Measurements from ENCODE around the gene CTNNBIP1. TPM values are rescaled to one million over a fixed set of nuclear protein-coding genes. Genes with fewer than 3 reads are reported as not detected.

The CTNNBIP1 gene
- total and polyA plus RNA-seq, 4 donors: 6.7 to 10.6 (median 9.6) TPM

DNA sequence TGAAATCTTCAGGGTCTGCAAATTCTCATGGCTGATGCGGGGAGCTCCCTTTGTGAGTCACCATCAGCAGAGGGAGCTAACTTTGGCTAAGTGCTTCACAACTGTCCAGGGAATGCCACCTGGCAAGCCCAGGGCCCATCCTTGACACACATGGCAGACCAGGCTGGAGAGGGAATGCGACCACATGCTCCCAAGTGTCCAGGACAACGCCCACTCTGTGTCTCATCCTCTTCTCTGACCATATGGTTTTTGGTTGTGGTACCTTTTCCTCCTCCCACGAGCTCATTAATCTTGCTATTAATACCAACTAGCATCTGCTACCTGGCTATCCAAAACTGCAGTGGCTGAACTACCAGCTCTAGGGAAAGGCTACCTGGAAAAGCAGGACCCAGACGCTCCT is 49.2 kb downstream of the CTNNBIP1 start:
- no peaks in the 10 kb centered on the region for H3K27me3 ChIP-seq (ENCODE audit: control insufficient read depth in 4 of 4, insufficient read depth in 4 of 4, low read length in 3 of 4)
- no peak overlapping the region for H3K4me3 ChIP-seq (ENCODE audit: low read depth in 1 of 3, low read length in 3 of 3)
- no peak for DNase-seq (ENCODE audit: low spot score)
- no peaks in the 10 kb centered on the region for H3K4me1 ChIP-seq (ENCODE audit: control insufficient read depth in 4 of 4, insufficient read depth in 4 of 4, low read length in 3 of 4)
- peaks cover 0 to 3% (median 0%) of the 10 kb centered on the region in 4 donors for H3K36me3 ChIP-seq (ENCODE audit: control insufficient read depth in 4 of 4, insufficient read depth in 3 of 4, low read depth in 1 of 4, low read length in 3 of 4)
- TF ChIP-seq RXRA (IDR thresholded peaks at IDR 0.05) (no peak), SP1 (IDR thresholded peaks at IDR 0.05) (no peak), TAF1 (conservative IDR thresholded peaks at IDR 0.05) (no peak), YY1 (IDR thresholded peaks at IDR 0.05) (no peak), EGR1 (IDR thresholded peaks at IDR 0.05; ENCODE audit: low read depth in 2 of 2) (no peak), FOXA1 (IDR thresholded peaks at IDR 0.05) (no peak), FOXA2 (IDR thresholded peaks at IDR 0.05) (no peak)
- TF ChIP-seq, protein P1, sequence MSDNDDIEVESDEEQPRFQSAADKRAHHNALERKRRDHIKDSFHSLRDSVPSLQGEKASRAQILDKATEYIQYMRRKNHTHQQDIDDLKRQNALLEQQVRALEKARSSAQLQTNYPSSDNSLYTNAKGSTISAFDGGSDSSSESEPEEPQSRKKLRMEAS (IDR thresholded peaks at IDR 0.05): no peak
- TF ChIP-seq, protein P2, sequence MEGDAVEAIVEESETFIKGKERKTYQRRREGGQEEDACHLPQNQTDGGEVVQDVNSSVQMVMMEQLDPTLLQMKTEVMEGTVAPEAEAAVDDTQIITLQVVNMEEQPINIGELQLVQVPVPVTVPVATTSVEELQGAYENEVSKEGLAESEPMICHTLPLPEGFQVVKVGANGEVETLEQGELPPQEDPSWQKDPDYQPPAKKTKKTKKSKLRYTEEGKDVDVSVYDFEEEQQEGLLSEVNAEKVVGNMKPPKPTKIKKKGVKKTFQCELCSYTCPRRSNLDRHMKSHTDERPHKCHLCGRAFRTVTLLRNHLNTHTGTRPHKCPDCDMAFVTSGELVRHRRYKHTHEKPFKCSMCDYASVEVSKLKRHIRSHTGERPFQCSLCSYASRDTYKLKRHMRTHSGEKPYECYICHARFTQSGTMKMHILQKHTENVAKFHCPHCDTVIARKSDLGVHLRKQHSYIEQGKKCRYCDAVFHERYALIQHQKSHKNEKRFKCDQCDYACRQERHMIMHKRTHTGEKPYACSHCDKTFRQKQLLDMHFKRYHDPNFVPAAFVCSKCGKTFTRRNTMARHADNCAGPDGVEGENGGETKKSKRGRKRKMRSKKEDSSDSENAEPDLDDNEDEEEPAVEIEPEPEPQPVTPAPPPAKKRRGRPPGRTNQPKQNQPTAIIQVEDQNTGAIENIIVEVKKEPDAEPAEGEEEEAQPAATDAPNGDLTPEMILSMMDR (IDR thresholded peaks at IDR 0.05; ENCODE audit: low read depth, low read length, missing input control): no peak
- TF ChIP-seq, protein P3, sequence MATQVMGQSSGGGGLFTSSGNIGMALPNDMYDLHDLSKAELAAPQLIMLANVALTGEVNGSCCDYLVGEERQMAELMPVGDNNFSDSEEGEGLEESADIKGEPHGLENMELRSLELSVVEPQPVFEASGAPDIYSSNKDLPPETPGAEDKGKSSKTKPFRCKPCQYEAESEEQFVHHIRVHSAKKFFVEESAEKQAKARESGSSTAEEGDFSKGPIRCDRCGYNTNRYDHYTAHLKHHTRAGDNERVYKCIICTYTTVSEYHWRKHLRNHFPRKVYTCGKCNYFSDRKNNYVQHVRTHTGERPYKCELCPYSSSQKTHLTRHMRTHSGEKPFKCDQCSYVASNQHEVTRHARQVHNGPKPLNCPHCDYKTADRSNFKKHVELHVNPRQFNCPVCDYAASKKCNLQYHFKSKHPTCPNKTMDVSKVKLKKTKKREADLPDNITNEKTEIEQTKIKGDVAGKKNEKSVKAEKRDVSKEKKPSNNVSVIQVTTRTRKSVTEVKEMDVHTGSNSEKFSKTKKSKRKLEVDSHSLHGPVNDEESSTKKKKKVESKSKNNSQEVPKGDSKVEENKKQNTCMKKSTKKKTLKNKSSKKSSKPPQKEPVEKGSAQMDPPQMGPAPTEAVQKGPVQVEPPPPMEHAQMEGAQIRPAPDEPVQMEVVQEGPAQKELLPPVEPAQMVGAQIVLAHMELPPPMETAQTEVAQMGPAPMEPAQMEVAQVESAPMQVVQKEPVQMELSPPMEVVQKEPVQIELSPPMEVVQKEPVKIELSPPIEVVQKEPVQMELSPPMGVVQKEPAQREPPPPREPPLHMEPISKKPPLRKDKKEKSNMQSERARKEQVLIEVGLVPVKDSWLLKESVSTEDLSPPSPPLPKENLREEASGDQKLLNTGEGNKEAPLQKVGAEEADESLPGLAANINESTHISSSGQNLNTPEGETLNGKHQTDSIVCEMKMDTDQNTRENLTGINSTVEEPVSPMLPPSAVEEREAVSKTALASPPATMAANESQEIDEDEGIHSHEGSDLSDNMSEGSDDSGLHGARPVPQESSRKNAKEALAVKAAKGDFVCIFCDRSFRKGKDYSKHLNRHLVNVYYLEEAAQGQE (IDR thresholded peaks at IDR 0.05): no peak
- WGBS: 96% methylated on average over 5 of the region's 5 CpGs
- no peak overlapping the region for H3K9ac ChIP-seq (ENCODE audit: low read depth in 1 of 2, low read length in 2 of 2)
- no peaks in the 10 kb centered on the region for H3K9me3 ChIP-seq (ENCODE audit: control insufficient read depth in 4 of 4, low read length in 3 of 4)
- H3K27ac ChIP-seq (ENCODE audit: low read depth in 1 of 2, low read length in 2 of 2): no peak overlapping the region

DNA sequence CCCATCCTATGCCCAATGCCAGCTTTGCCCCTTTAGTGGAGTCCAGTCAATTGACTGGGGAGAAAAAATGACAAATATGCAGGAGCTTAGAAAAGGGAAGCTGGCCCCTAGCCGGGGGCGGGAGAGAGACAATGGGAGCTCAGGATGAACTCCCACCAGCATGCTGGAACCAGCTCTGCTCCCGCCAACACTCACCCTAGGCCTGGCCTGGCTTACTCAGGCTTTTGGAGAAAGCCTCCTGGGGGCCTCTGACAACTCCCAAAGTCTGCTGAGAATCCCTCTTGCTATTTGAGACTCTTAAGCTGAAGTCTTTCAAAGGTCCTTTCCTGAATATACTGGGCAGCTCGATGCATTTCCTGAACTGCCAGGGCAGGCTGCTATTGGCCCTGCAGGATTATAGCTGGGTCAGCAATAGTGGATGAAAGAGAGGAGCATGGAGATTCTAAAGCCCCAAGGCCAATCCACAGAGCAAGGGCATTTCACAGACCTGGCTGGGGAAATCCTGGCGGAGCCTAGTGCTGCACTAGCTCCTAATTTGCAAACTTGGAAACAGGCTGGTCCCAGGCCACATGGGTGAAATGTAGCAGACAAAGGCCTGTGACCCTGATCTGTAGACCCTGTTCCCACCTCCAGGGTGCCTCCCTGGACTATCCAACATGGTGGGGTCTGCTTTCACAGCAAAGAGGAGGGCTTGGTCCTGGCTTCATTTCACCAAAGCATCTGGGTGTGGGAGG is 50.6 kb downstream of the CTNNBIP1 start:
- H3K4me1 ChIP-seq (ENCODE audit: control insufficient read depth in 4 of 4, insufficient read depth in 4 of 4, low read length in 3 of 4): no peaks in the 10 kb centered on the region
- no peak for TF ChIP-seq FOXA2 (IDR thresholded peaks at IDR 0.05)
- no peak overlapping the region for H3K4me3 ChIP-seq (ENCODE audit: low read depth in 1 of 3, low read length in 3 of 3)
- H3K27ac ChIP-seq (ENCODE audit: low read depth in 1 of 2, low read length in 2 of 2): no peak overlapping the region
- H3K36me3 ChIP-seq (ENCODE audit: control insufficient read depth in 4 of 4, insufficient read depth in 3 of 4, low read depth in 1 of 4, low read length in 3 of 4): peaks cover 0 to 3% (median 0%) of the 10 kb centered on the region in 4 donors
- no peak overlapping the region for H3K9ac ChIP-seq (ENCODE audit: low read depth in 1 of 2, low read length in 2 of 2)
- no peak for DNase-seq (ENCODE audit: low spot score)
- no peaks in the 10 kb centered on the region for H3K27me3 ChIP-seq (ENCODE audit: control insufficient read depth in 4 of 4, insufficient read depth in 4 of 4, low read length in 3 of 4)
- H3K9me3 ChIP-seq (ENCODE audit: control insufficient read depth in 4 of 4, low read length in 3 of 4): no peaks in the 10 kb centered on the region
- WGBS: 79% methylated on average over 5 of the region's 5 CpGs

- DNase-seq (ENCODE audit: low spot score): no peak
- Histone ChIP-seq H3K4me3 (ENCODE audit: low read depth in 1 of 3, low read length in 3 of 3) (no peak overlapping the region), H3K27ac (ENCODE audit: low read depth in 1 of 2, low read length in 2 of 2) (no peak overlapping the region), H3K9ac (ENCODE audit: low read depth in 1 of 2, low read length in 2 of 2) (no peak overlapping the region), H3K9me3 (ENCODE audit: control insufficient read depth in 4 of 4, low read length in 3 of 4) (no peaks in the 10 kb centered on the region), H3K27me3 (ENCODE audit: control insufficient read depth in 4 of 4, insufficient read depth in 4 of 4, low read length in 3 of 4) (no peaks in the 10 kb centered on the region), H3K36me3 (ENCODE audit: control insufficient read depth in 4 of 4, insufficient read depth in 3 of 4, low read depth in 1 of 4, low read length in 3 of 4) (peaks cover 0 to 3% (median 1%) of the 10 kb centered on the region in 4 donors), H3K4me1 (ENCODE audit: control insufficient read depth in 4 of 4, insufficient read depth in 4 of 4, low read length in 3 of 4) (no peaks in the 10 kb centered on the region)
- 96% methylated on average over 6 of the region's 6 CpGs for WGBS
- TF ChIP-seq FOXA2 (IDR thresholded peaks at IDR 0.05) (no peak), YY1 (IDR thresholded peaks at IDR 0.05) (no peak), FOXA1 (IDR thresholded peaks at IDR 0.05) (no peak), RXRA (IDR thresholded peaks at IDR 0.05) (no peak), ATF3 (IDR thresholded peaks at IDR 0.05) (no peak), HNF4G (IDR thresholded peaks at IDR 0.05) (no peak), RAD21 (IDR thresholded peaks at IDR 0.05) (no peak), SP1 (IDR thresholded peaks at IDR 0.05) (no peak), ZBTB33 (IDR thresholded peaks at IDR 0.05) (no peak), TAF1 (conservative IDR thresholded peaks at IDR 0.05) (no peak)
Observed at GRCh38 chr1:9858293-9859035, 51.6 kb downstream of the CTNNBIP1 start.

Measured in liver (tissue), 9 donors.